HG03354 (cell line): ENCODE measurements around the gene FAM53B.

ENCODE experiments used
- ATAC-seq: cut with Tn5 transposase; IDR thresholded peaks from one replicate; pipeline ENCODE4 v1.9.1; 2021; ENCODE audit warnings: mild to moderate bottlenecking; ENCODE audit not compliant: unreplicated experiment, poor library complexity, severe bottlenecking

Gene FAM53B

GRCh38 chr10:124605856-124606812 lies 138.0 kb downstream of the FAM53B start:
- ATAC-seq, result no peak

- ATAC-seq, result no peak
Measured at GRCh38 chr10:124605481-124605855, 138.7 kb downstream of the FAM53B start.

GRCh38 chr10:124605001-124605370 lies 139.2 kb downstream of the FAM53B start:
- no peak for ATAC-seq

- ATAC-seq, result no peak
Measured at GRCh38 chr10:124604214-124605000, 139.8 kb downstream of the FAM53B start.

GRCh38 chr10:124603376-124604213 lies 140.6 kb downstream of the FAM53B start:
- ATAC-seq, result no peak

- no peak for ATAC-seq
Measured at GRCh38 chr10:124602646-124603365, 141.4 kb downstream of the FAM53B start.

GRCh38 chr10:124602121-124602561 lies 142.0 kb downstream of the FAM53B start:
- ATAC-seq, result no peak

GRCh38 chr10:124601431-124602120 lies 142.6 kb downstream of the FAM53B start:
- ATAC-seq, result peak; percentile 67

- peak; percentile 5 for ATAC-seq
Measured at GRCh38 chr10:124601016-124601415, 143.2 kb downstream of the FAM53B start.

- no peak for ATAC-seq
Measured at GRCh38 chr10:124600051-124600880, 143.9 kb downstream of the FAM53B start.

- no peak for ATAC-seq
Measured at GRCh38 chr10:124599588-124600050, 144.6 kb downstream of the FAM53B start.

- ATAC-seq, result no peak
Measured at GRCh38 chr10:124598773-124599587, 145.2 kb downstream of the FAM53B start.

GRCh38 chr10:124598196-124598595 lies 146.0 kb downstream of the FAM53B start:
- ATAC-seq, result no peak

- no peak for ATAC-seq
Measured at GRCh38 chr10:124597846-124598165, 146.4 kb downstream of the FAM53B start.

- no peak for ATAC-seq
Measured at GRCh38 chr10:124596962-124597845, 147.0 kb downstream of the FAM53B start.

GRCh38 chr10:124596116-124596785 lies 147.9 kb downstream of the FAM53B start:
- no peak for ATAC-seq
